Mesenchymal stem cell (in vitro differentiated cells and primary cell): Measurements from ENCODE around the gene CAPN5.

Experiments used
- DNase-seq: peaks from one replicate; pipeline ENCODE4 v3.0.0-alpha.2; 2013
- H2AFZ ChIP-seq: one replicate; pipeline ENCODE4 v1.6.1; 2013; ENCODE audit warnings: low read depth, mild to moderate bottlenecking, control low read depth, inconsistent platforms, low read length, moderate library complexity
- H2AK5ac ChIP-seq: 2 replicates; pipeline ENCODE4 v1.6.1; 2013; ENCODE audit warnings: low read length, moderate library complexity, mild to moderate bottlenecking, inconsistent platforms; ENCODE audit not compliant: severe bottlenecking
- H2BK120ac ChIP-seq: one replicate; pipeline ENCODE4 v1.6.1; 2013; ENCODE audit warnings: low read depth, mild to moderate bottlenecking, inconsistent platforms, low read length, moderate library complexity
- H2BK12ac ChIP-seq, 2 experiments: one replicate each; pipeline ENCODE4 v1.6.1; 2013; ENCODE audit warnings: inconsistent platforms in 2 of 2, low read length in 2 of 2, mild to moderate bottlenecking in 2 of 2, moderate library complexity in 2 of 2, control low read depth in 1 of 2
- H2BK15ac ChIP-seq: one replicate; pipeline ENCODE4 v1.6.1; 2013; ENCODE audit warnings: mild to moderate bottlenecking, low read depth, inconsistent platforms; ENCODE audit not compliant: poor library complexity, severe bottlenecking
- H2BK5ac ChIP-seq: 2 replicates; pipeline ENCODE4 v1.6.1; 2013; ENCODE audit warnings: low read depth, mild to moderate bottlenecking, low read length, control low read depth, inconsistent platforms; ENCODE audit not compliant: poor library complexity, severe bottlenecking
- H3K14ac ChIP-seq, 2 experiments: one replicate each; pipeline ENCODE4 v1.6.1; 2013; ENCODE audit warnings: inconsistent platforms in 2 of 2, low read length in 2 of 2, control low read depth in 1 of 2, mild to moderate bottlenecking in 1 of 2, moderate library complexity in 1 of 2
- H3K18ac ChIP-seq, 2 experiments: one replicate each; pipeline ENCODE4 v1.6.1; 2013; ENCODE audit warnings: inconsistent platforms in 2 of 2, low read length in 2 of 2, control low read depth in 1 of 2, low read depth in 1 of 2, mild to moderate bottlenecking in 1 of 2
- H3K23ac ChIP-seq, 2 experiments: one replicate each; pipeline ENCODE4 v1.6.1; 2013; ENCODE audit warnings: inconsistent platforms in 2 of 2, low read length in 2 of 2, mild to moderate bottlenecking in 2 of 2, moderate library complexity in 2 of 2, control low read depth in 1 of 2
- H3K27ac ChIP-seq: 2 replicates; pipeline ENCODE4 v1.5.1; 2013; ENCODE audit warnings: mild to moderate bottlenecking, moderate library complexity, low read length, control low read depth, inconsistent platforms; ENCODE audit not compliant: poor library complexity, severe bottlenecking
- H3K27me3 ChIP-seq, 2 experiments: 2 replicates each; pipeline versions ENCODE4 v1.6.1 to v1.7.0; 2013; ENCODE audit warnings: low read length in 2 of 2, mild to moderate bottlenecking in 2 of 2, moderate library complexity in 2 of 2, control low read depth in 1 of 2, inconsistent platforms in 1 of 2; ENCODE audit not compliant: control insufficient read depth in 1 of 2, insufficient read depth in 1 of 2
- H3K36me3 ChIP-seq, 2 experiments: 2 replicates each; pipeline versions ENCODE4 v1.6.1 to v1.7.0; 2013; ENCODE audit warnings: low read length in 2 of 2, control low read depth in 1 of 2, inconsistent platforms in 1 of 2, low read depth in 1 of 2, mild to moderate bottlenecking in 1 of 2; ENCODE audit not compliant: insufficient read depth in 2 of 2, control insufficient read depth in 1 of 2
- H3K4ac ChIP-seq, 2 experiments: one replicate each; pipeline ENCODE4 v1.6.1; 2013; ENCODE audit warnings: inconsistent platforms in 2 of 2, low read length in 2 of 2, mild to moderate bottlenecking in 2 of 2, moderate library complexity in 2 of 2, control low read depth in 1 of 2, low read depth in 1 of 2
- H3K4me1 ChIP-seq: 2 replicates; pipeline ENCODE4 v1.6.1; 2013; ENCODE audit warnings: low read depth, low read length, control low read depth; ENCODE audit not compliant: control insufficient read depth, insufficient read depth
- H3K4me2 ChIP-seq: 2 replicates; pipeline ENCODE4 v1.6.1; 2013; ENCODE audit warnings: low read length, mild to moderate bottlenecking, inconsistent platforms; ENCODE audit not compliant: poor library complexity, severe bottlenecking
- H3K4me3 ChIP-seq, 2 experiments: 2 replicates each; pipeline versions ENCODE4 v1.5.1 to v1.7.0; 2013; ENCODE audit warnings: low read length in 2 of 2, mild to moderate bottlenecking in 2 of 2, control low read depth in 1 of 2, low read depth in 1 of 2; ENCODE audit not compliant: insufficient read depth in 1 of 2
- H3K79me1 ChIP-seq: replicated peaks from 2 replicates; pipeline ENCODE4 v1.6.1; 2013; ENCODE audit warnings: mild to moderate bottlenecking, control low read depth, low read length, inconsistent platforms; ENCODE audit not compliant: poor library complexity, severe bottlenecking
- H3K9ac ChIP-seq: 2 replicates; pipeline ENCODE4 v1.7.0; 2013; ENCODE audit warnings: mild to moderate bottlenecking, low read length, moderate library complexity
- H3K9me3 ChIP-seq: 2 replicates; pipeline ENCODE4 v1.7.0; 2013; ENCODE audit warnings: mild to moderate bottlenecking, low read length; ENCODE audit not compliant: control insufficient read depth
- H4K8ac ChIP-seq: one replicate; pipeline ENCODE4 v1.6.1; 2013; ENCODE audit warnings: inconsistent platforms, mild to moderate bottlenecking, low read length, moderate library complexity
- H4K91ac ChIP-seq: one replicate; pipeline ENCODE4 v1.6.1; 2013; ENCODE audit warnings: mild to moderate bottlenecking, low read length, inconsistent platforms
- WGBS: methylation state at CpG from one replicate; pipeline ENCODE4 v1.1.7; 2013; ENCODE audit warnings: mixed read lengths; 5-methylcytosine and 5-hydroxymethylcytosine counted together

CAPN5 gene

DNA sequence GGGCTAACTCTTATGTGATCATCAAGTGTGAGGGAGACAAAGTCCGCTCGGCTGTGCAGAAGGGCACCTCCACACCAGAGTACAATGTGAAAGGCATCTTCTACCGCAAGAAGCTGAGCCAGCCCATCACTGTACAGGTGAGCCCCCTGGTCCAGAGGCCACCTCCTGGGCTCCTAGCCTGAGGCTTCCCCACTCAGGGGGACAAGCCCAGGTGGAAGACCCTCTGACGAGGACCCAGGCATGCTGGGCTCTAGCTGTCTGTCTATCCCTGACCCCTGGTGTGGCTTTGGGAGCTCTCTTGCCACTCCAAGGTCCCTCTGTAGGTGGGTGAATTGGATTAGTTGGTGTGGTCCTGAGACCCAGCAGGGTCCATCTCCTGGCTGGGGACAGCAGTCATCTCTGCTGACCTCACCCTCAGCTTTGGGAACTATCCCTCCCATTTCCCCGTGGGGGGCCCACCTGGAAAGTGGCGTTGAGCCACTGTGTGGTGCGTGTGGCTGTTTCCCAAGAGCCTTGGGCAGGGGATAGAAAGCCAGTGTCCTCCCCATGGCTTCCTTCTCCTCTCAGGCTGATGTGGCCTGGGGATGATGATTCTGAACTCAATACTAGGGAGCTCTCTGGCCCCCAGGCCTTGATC lies 55.9 kb downstream of the CAPN5 start:
- no peak overlapping the region for H3K23ac ChIP-seq
- H3K36me3 ChIP-seq = peaks cover 61 to 74% of the 10 kb centered on the region in 2 experiments
- H2BK120ac ChIP-seq = no peak overlapping the region
- no peak overlapping the region for H4K91ac ChIP-seq
- no peaks in the 10 kb centered on the region for H3K9me3 ChIP-seq
- H3K4me1 ChIP-seq = peaks cover 16% of the 10 kb centered on the region
- no peak overlapping the region for H2AFZ ChIP-seq
- WGBS = 84% methylated on average over 7 of the region's 7 CpGs
- no peak overlapping the region for H2BK12ac ChIP-seq
- no peak overlapping the region for H3K4ac ChIP-seq
- no peak overlapping the region for H2BK5ac ChIP-seq
- no peak overlapping the region for H3K4me2 ChIP-seq
- H3K18ac ChIP-seq = no peak overlapping the region
- H3K27ac ChIP-seq = no peak overlapping the region
- H4K8ac ChIP-seq = no peak overlapping the region
- DNase-seq = no peak
- H3K9ac ChIP-seq = no peak overlapping the region
- no peaks in the 10 kb centered on the region for H3K27me3 ChIP-seq
- no peaks in the 10 kb centered on the region for H3K79me1 ChIP-seq
- H3K4me3 ChIP-seq = no peak overlapping the region
- H3K14ac ChIP-seq = no peak overlapping the region
- no peak overlapping the region for H2BK15ac ChIP-seq
- no peak overlapping the region for H2AK5ac ChIP-seq

DNA sequence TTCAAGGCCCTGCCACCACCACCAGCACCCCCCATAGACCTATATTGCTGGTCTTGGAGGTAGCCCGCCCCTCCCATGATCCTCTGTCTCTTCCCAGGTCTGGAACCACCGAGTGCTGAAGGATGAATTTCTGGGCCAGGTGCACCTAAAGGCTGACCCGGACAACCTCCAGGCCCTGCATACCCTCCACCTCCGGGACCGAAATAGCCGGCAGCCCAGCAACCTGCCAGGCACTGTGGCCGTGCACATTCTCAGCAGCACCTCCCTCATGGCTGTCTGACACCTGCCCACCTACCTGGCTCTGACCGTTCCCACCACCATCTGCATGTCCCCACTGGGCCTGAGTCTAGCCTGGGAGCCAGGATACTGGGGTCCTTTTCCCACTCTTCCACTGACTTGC lies 56.8 kb downstream of the CAPN5 start:
- no peaks in the 10 kb centered on the region for H3K79me1 ChIP-seq
- no peak overlapping the region for H3K4me3 ChIP-seq
- peaks cover 53 to 65% of the 10 kb centered on the region in 2 experiments for H3K36me3 ChIP-seq
- H2BK15ac ChIP-seq = no peak overlapping the region
- no peak overlapping the region for H3K9ac ChIP-seq
- no peak overlapping the region for H2BK120ac ChIP-seq
- no peak overlapping the region for H2AFZ ChIP-seq
- H4K91ac ChIP-seq = no peak overlapping the region
- no peak overlapping the region for H3K4me2 ChIP-seq
- WGBS = 95% methylated on average over 8 of the region's 8 CpGs
- H3K27me3 ChIP-seq = no peaks in the 10 kb centered on the region
- H3K4ac ChIP-seq = no peak overlapping the region
- no peaks in the 10 kb centered on the region for H3K9me3 ChIP-seq
- H3K14ac ChIP-seq = no peak overlapping the region
- no peak overlapping the region for H2BK12ac ChIP-seq
- peaks cover 19% of the 10 kb centered on the region for H3K4me1 ChIP-seq
- H4K8ac ChIP-seq = no peak overlapping the region
- no peak for DNase-seq
- H3K27ac ChIP-seq = no peak overlapping the region
- no peak overlapping the region for H3K18ac ChIP-seq
- H2AK5ac ChIP-seq = no peak overlapping the region
- no peak overlapping the region for H2BK5ac ChIP-seq
- no peak overlapping the region for H3K23ac ChIP-seq

DNA sequence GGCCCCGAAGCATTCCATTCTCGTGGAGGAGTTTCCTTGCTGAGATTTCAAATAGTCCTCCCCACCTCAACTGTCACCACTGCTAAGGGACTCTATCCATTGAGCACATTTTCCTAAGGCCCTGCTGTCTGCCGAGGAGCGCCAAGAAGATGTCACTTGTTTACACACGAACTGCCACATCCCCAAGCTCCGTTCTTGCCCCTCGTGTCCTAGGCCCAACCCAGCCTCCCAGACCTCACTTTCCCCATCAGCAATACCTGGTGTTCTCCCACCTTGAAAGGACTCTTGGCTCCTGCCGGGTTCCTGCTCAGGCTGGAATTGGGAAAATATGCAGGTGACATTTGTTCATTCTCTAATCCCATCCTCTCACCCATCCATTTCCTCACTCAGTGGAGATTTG lies 57.3 kb downstream of the CAPN5 start:
- WGBS = 91% methylated on average over 8 of the region's 8 CpGs

DNA sequence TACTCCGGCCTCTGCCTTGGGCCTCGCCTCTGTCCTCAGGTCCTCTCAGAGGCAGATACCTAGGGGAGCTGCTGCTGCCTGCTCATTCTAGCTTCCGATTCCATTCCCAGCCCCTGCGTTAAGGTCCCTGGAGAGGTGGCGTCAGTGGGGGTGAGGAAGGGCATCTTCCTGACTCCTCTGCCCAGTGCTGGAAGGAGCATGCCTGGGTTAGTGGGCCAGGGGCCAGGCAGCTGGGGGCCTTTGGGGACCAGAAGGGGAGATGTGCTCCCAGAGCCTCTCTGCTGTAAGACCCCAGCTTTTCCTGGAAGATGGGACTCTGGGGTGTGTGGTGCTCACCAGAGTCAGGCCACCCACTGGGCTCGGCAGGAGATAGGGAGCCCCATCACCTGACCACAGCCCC lies 57.7 kb downstream of the CAPN5 start:
- no peak overlapping the region for H2BK5ac ChIP-seq
- no peak overlapping the region for H3K14ac ChIP-seq
- 93% methylated on average over 6 of the region's 6 CpGs for WGBS
- H4K91ac ChIP-seq = no peak overlapping the region
- H3K36me3 ChIP-seq = peaks cover 44 to 56% of the 10 kb centered on the region in 2 experiments
- no peaks in the 10 kb centered on the region for H3K9me3 ChIP-seq
- no peak overlapping the region for H3K4ac ChIP-seq
- no peak overlapping the region for H3K4me3 ChIP-seq
- peaks cover 19% of the 10 kb centered on the region for H3K4me1 ChIP-seq
- no peak overlapping the region for H2BK12ac ChIP-seq
- DNase-seq = no peak
- H2BK15ac ChIP-seq = no peak overlapping the region
- H3K4me2 ChIP-seq = no peak overlapping the region
- H3K23ac ChIP-seq = no peak overlapping the region
- no peak overlapping the region for H3K27ac ChIP-seq
- H3K9ac ChIP-seq = no peak overlapping the region
- no peak overlapping the region for H3K18ac ChIP-seq
- H2AFZ ChIP-seq = no peak overlapping the region
- no peak overlapping the region for H4K8ac ChIP-seq
- no peaks in the 10 kb centered on the region for H3K27me3 ChIP-seq
- H2AK5ac ChIP-seq = no peak overlapping the region
- H2BK120ac ChIP-seq = no peak overlapping the region
- no peaks in the 10 kb centered on the region for H3K79me1 ChIP-seq

More for the DNA sequence above, 57.3 kb downstream of the CAPN5 start:
- no peak overlapping the region for H3K23ac ChIP-seq
- no peak overlapping the region for H2BK15ac ChIP-seq
- H2BK120ac ChIP-seq = no peak overlapping the region
- H4K91ac ChIP-seq = no peak overlapping the region
- H3K36me3 ChIP-seq = peaks cover 49 to 60% of the 10 kb centered on the region in 2 experiments
- H3K79me1 ChIP-seq = no peaks in the 10 kb centered on the region
- DNase-seq = no peak
- H2BK5ac ChIP-seq = no peak overlapping the region
- H2AK5ac ChIP-seq = no peak overlapping the region
- no peak overlapping the region for H3K4me2 ChIP-seq
- no peak overlapping the region for H2BK12ac ChIP-seq
- no peak overlapping the region for H3K9ac ChIP-seq
- no peak overlapping the region for H2AFZ ChIP-seq
- no peak overlapping the region for H3K14ac ChIP-seq
- no peak overlapping the region for H3K18ac ChIP-seq
- no peak overlapping the region for H4K8ac ChIP-seq
- no peak overlapping the region for H3K27ac ChIP-seq
- no peaks in the 10 kb centered on the region for H3K27me3 ChIP-seq
- no peaks in the 10 kb centered on the region for H3K9me3 ChIP-seq
- H3K4me3 ChIP-seq = no peak overlapping the region
- H3K4me1 ChIP-seq = peaks cover 19% of the 10 kb centered on the region
- H3K4ac ChIP-seq = no peak overlapping the region
